Renal pelvis (tissue), 4 donors: ENCODE data around the gene CD209. TPM values are rescaled to one million over a fixed set of nuclear protein-coding genes. Genes with fewer than 3 reads are reported as not detected.

ENCODE experiments used
- DNase-seq: peaks from one replicate; pipeline ENCODE4 v3.0.0-alpha.2; 2013
- polyA plus RNA-seq, 3 donors: library from polyadenylated mRNA; unstranded; fragments of 120-200 nt; gene quantifications; one replicate each; pipeline ENCODE4 v1.2.1, GENCODE V29; 2013; ENCODE audit not compliant: insufficient read length in 3 of 3

Gene CD209
- polyA plus RNA-seq, 3 donors: 1.00 to 1.9 (median 1.5) TPM

- DNase-seq: no peak
Observed at GRCh38 chr19:7706188-7706954, 41.0 kb downstream of the CD209 start.

- DNase-seq: no peak
Observed at GRCh38 chr19:7705387-7706187, 41.7 kb downstream of the CD209 start.

GRCh38 chr19:7704280-7705060 lies 42.9 kb downstream of the CD209 start:
- no peak for DNase-seq

- DNase-seq: no peak
Observed at GRCh38 chr19:7703332-7703731, 44.0 kb downstream of the CD209 start.

- no peak for DNase-seq
Observed at GRCh38 chr19:7701654-7702457, 45.5 kb downstream of the CD209 start, which contains the start of gene FCER2. Gene FCER2, minus strand, starts transcription at chr19:7702131. Its CDS starts 2,371 bp downstream, at chr19:7699760.

- no peak for DNase-seq
Observed at GRCh38 chr19:7701049-7701653, 46.2 kb downstream of the CD209 start.

- DNase-seq: no peak
Observed at GRCh38 chr19:7699417-7700401, 47.6 kb downstream of the CD209 start.

- no peak for DNase-seq
Observed at GRCh38 chr19:7699003-7699402, 48.3 kb downstream of the CD209 start.

GRCh38 chr19:7698583-7698982 lies 48.8 kb downstream of the CD209 start:
- DNase-seq: no peak

GRCh38 chr19:7697721-7698287 lies 49.5 kb downstream of the CD209 start:
- no peak for DNase-seq

- no peak for DNase-seq
Observed at GRCh38 chr19:7694499-7694898, 52.8 kb downstream of the CD209 start.

- DNase-seq: no peak
Observed at GRCh38 chr19:7692417-7693088, 54.8 kb downstream of the CD209 start.

GRCh38 chr19:7691497-7691896 lies 55.8 kb downstream of the CD209 start:
- DNase-seq: no peak

- no peak for DNase-seq
Observed at GRCh38 chr19:7690779-7691258, 56.5 kb downstream of the CD209 start.
